GM10248 (cell line): Measurements from ENCODE around the gene EHMT1.
"Not testable (repeated sequence)": the region's sequence is repeated elsewhere in the genome, so short reads cannot be mapped to it uniquely, and the experiment has no call there.

Source experiments
- CTCF ChIA-PET: fragments of 300-600 bp; sonication (Branson Sonifier 250); formaldehyde crosslinking; extraction: SDS; loops from one replicate; lab custom pipeline; 2021; ENCODE audit warnings: antibody characterized with exemption; lab: Yijun Ruan, JAX
- POLR2A ChIA-PET: fragments of 350-650 bp; sonication (Branson Sonifier 250); formaldehyde crosslinking; extraction: SDS; loops from one replicate; lab custom pipeline; 2020; ENCODE audit warnings: antibody characterized with exemption; lab: Yijun Ruan, JAX
- DNase-seq: peaks from one replicate; pipeline ENCODE4 v3.0.0; 2012; ENCODE audit errors: extremely low spot score
- CTCF ChIP-seq: IDR thresholded peaks from 2 replicates; pipeline ENCODE4 v1.5.1; 2012; ENCODE audit warnings: mild to moderate bottlenecking, low read depth; ENCODE audit errors: extremely low read depth, missing control alignments, control extremely low read depth

Gene EHMT1

GRCh38 chr9:137873858-137874362 is 255.1 kb downstream of the EHMT1 start:
- TF ChIP-seq CTCF = no peak
- ChIA-PET CTCF (no interaction called here), POLR2A (no interaction called here)
- DNase-seq = no peak

GRCh38 chr9:137875354-137875753 is 256.5 kb downstream of the EHMT1 start:
- DNase-seq = no peak
- CTCF ChIA-PET = no interaction called here
- POLR2A ChIA-PET = no interaction called here
- no peak for TF ChIP-seq CTCF

GRCh38 chr9:137875846-137876245 is 257.0 kb downstream of the EHMT1 start:
- no peak for DNase-seq
- POLR2A ChIA-PET = no interaction called here
- TF ChIP-seq CTCF = no peak
- CTCF ChIA-PET = no interaction called here

- ChIA-PET CTCF (no interaction called here), POLR2A (no interaction called here)
- no peak for TF ChIP-seq CTCF
- no peak for DNase-seq
Measured at GRCh38 chr9:137876269-137876668, 257.5 kb downstream of the EHMT1 start.

- ChIA-PET POLR2A (no interaction called here), CTCF (no interaction called here)
- no peak for DNase-seq
- no peak for TF ChIP-seq CTCF
Measured at GRCh38 chr9:137876781-137877386, 258.1 kb downstream of the EHMT1 start.

- POLR2A ChIA-PET, DNase-seq, CTCF ChIA-PET: not testable (repeated sequence)
Measured at GRCh38 chr9:137877506-137878122, 258.8 kb downstream of the EHMT1 start, which contains the start of gene CACNA1B. TSS of gene CACNA1B (plus strand) at chr9:137877782. CDS start at chr9:137877934, 152 bp downstream.

GRCh38 chr9:137878146-137878941 is 259.5 kb downstream of the EHMT1 start:
- POLR2A ChIA-PET = no interaction called here

More at GRCh38 chr9:137878146-137878941, 259.5 kb downstream of the EHMT1 start:
- no peak for TF ChIP-seq CTCF
- CTCF ChIA-PET = no interaction called here
- peak; percentile 62 for DNase-seq
